SHP77 (cell line): ENCODE data around the gene CNTN2.
A peak's percentile ranks its signal among the peaks of the same experiment; 100 is the strongest.

Source experiments
- DNase-seq, 2 experiments: peaks; one replicate each; lab custom pipeline; 2025; lab: John Stamatoyannopoulos, UW

The CNTN2 gene

GRCh38 chr1:205072881-205073280, 29.9 kb downstream of the CNTN2 start:
- no peak for DNase-seq

- no peak for DNase-seq
Measured at GRCh38 chr1:205073511-205073910, 30.5 kb downstream of the CNTN2 start.

- DNase-seq = no peak
Measured at GRCh38 chr1:205074084-205074483, 31.1 kb downstream of the CNTN2 start.

GRCh38 chr1:205074513-205074912, 31.5 kb downstream of the CNTN2 start:
- DNase-seq = no peak

GRCh38 chr1:205075642-205076155, 32.7 kb downstream of the CNTN2 start:
- no peak for DNase-seq

- no peak for DNase-seq
Measured at GRCh38 chr1:205076245-205076761, 33.3 kb downstream of the CNTN2 start.

GRCh38 chr1:205077158-205077933, 34.3 kb downstream of the CNTN2 start:
- DNase-seq = no peak

- no peak for DNase-seq
Measured at GRCh38 chr1:205077934-205078311, 34.9 kb downstream of the CNTN2 start.

- DNase-seq = no peak
Measured at GRCh38 chr1:205082431-205082830, 39.4 kb downstream of the CNTN2 start.

- no peak for DNase-seq
Measured at GRCh38 chr1:205084360-205084759, 41.3 kb downstream of the CNTN2 start, which contains the start of gene TMEM81. Gene TMEM81 (minus strand): TSS chr1:205084460. CDS start chr1:205084320, 140 bp downstream.

- DNase-seq = no peak
Measured at GRCh38 chr1:205088341-205088740, 45.3 kb downstream of the CNTN2 start.

GRCh38 chr1:205091043-205091740, 48.2 kb downstream of the CNTN2 start:
- no peak for DNase-seq

- DNase-seq = no peak
Measured at GRCh38 chr1:205095422-205095821, 52.4 kb downstream of the CNTN2 start.

- DNase-seq = no peak
Measured at GRCh38 chr1:205098242-205098641, 55.2 kb downstream of the CNTN2 start.

GRCh38 chr1:205102404-205102803, 59.4 kb downstream of the CNTN2 start:
- no peak for DNase-seq

- no peak for DNase-seq
Measured at GRCh38 chr1:205107327-205107726, 64.3 kb downstream of the CNTN2 start.

GRCh38 chr1:205108464-205108863, 65.5 kb downstream of the CNTN2 start:
- DNase-seq = no peak

GRCh38 chr1:205109269-205109668, 66.3 kb downstream of the CNTN2 start:
- no peak for DNase-seq

- no peak for DNase-seq
Measured at GRCh38 chr1:205109711-205110110, 66.7 kb downstream of the CNTN2 start.

- no peak for DNase-seq
Measured at GRCh38 chr1:205111354-205111753, 68.3 kb downstream of the CNTN2 start.

- no peak for DNase-seq
Measured at GRCh38 chr1:205118752-205119151, 75.7 kb downstream of the CNTN2 start.

- peak; percentile 92 to 95 for DNase-seq
Measured at GRCh38 chr1:205121660-205122488, 78.9 kb downstream of the CNTN2 start, which contains the start of gene RBBP5. Gene RBBP5 (minus strand): TSS chr1:205121978. CDS start chr1:205121873, 105 bp downstream.
